Dendritic cell treated with granulocyte-macrophage colony-stimulating factor and Interleukin-4, amounts not matched to agents 40 ng/mL and 50 ng/mL, for 4 days (primary cell): Measurements from ENCODE around the gene IBTK.
"Not testable (repeated sequence)": the region's sequence is repeated elsewhere in the genome, so short reads cannot be mapped to it uniquely, and the experiment has no call there.

Experiments used
- H3K27ac Mint-ChIP-seq: one replicate; pipeline ENCODE4 v1.8.0; 2022; ENCODE audit warnings: mild to moderate bottlenecking, mixed read lengths
- H3K27me3 Mint-ChIP-seq: one replicate; pipeline ENCODE4 v1.8.0; 2022; ENCODE audit warnings: mild to moderate bottlenecking, mixed read lengths
- H3K36me3 Mint-ChIP-seq: one replicate; pipeline ENCODE4 v1.8.0; 2022; ENCODE audit warnings: low read depth, mixed read lengths
- H3K4me1 Mint-ChIP-seq: one replicate; pipeline ENCODE4 v1.8.0; 2022; ENCODE audit warnings: low read depth, mixed read lengths
- H3K4me3 Mint-ChIP-seq: one replicate; pipeline ENCODE4 v1.8.0; 2022; ENCODE audit warnings: mild to moderate bottlenecking, moderate library complexity, mixed read lengths
- H3K9me3 Mint-ChIP-seq: one replicate; pipeline ENCODE4 v1.8.0; 2022; ENCODE audit warnings: mixed read lengths
- intact Hi-C: fragments of 100-400 bp; cut with micrococcal nuclease; formaldehyde crosslinking; loops from one replicate; pipeline ENCODE4 v1.15.0; 2022

IBTK gene

GRCh38 chr6:82144852-82145340 is 102.6 kb downstream of the IBTK start:
- Mint-ChIP-seq H3K36me3 (no peaks in the 10 kb centered on the region), H3K27me3 (no peaks in the 10 kb centered on the region), H3K4me1 (no peaks in the 10 kb centered on the region), H3K27ac (no peak overlapping the region), H3K9me3 (no peaks in the 10 kb centered on the region), H3K4me3 (no peak overlapping the region)
- intact Hi-C loops: no loop called here

- Mint-ChIP-seq H3K27me3 (no peaks in the 10 kb centered on the region), H3K27ac (no peak overlapping the region), H3K36me3 (no peaks in the 10 kb centered on the region), H3K4me3 (no peak overlapping the region), H3K4me1 (no peaks in the 10 kb centered on the region), H3K9me3 (no peaks in the 10 kb centered on the region)
- intact Hi-C loops: no loop called here
Observed at GRCh38 chr6:82144007-82144851, 103.3 kb downstream of the IBTK start.

- intact Hi-C loops: no loop called here
- Mint-ChIP-seq H3K9me3 (no peaks in the 10 kb centered on the region), H3K27ac (no peak overlapping the region), H3K27me3 (no peaks in the 10 kb centered on the region), H3K4me3 (no peak overlapping the region), H3K4me1 (no peaks in the 10 kb centered on the region), H3K36me3 (no peaks in the 10 kb centered on the region)
Observed at GRCh38 chr6:82143041-82143481, 104.5 kb downstream of the IBTK start.

DNA sequence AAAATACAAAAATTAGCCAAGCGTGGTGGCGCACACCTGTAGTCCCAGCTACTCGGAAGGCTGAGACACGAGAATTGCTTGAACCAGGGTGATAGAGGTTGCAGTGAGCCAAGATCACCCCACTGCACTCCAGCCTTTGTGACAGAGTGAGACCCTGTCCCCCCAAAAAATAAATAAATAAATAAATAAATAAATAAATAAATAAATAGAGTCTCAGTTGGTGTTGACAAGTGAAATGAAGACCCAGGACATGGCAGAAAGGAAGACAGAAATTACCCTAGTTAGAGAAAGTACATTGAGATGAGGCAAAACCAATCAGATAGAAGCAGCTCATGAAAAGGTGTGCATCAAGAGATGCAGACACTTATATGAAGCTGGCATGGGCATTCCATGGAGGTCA is 105.0 kb downstream of the IBTK start:
- intact Hi-C loops: no loop called here
- Mint-ChIP-seq H3K9me3 (no peaks in the 10 kb centered on the region), H3K27me3 (no peaks in the 10 kb centered on the region), H3K36me3 (no peaks in the 10 kb centered on the region), H3K4me3 (no peak overlapping the region), H3K27ac (no peak overlapping the region), H3K4me1 (no peaks in the 10 kb centered on the region)

DNA sequence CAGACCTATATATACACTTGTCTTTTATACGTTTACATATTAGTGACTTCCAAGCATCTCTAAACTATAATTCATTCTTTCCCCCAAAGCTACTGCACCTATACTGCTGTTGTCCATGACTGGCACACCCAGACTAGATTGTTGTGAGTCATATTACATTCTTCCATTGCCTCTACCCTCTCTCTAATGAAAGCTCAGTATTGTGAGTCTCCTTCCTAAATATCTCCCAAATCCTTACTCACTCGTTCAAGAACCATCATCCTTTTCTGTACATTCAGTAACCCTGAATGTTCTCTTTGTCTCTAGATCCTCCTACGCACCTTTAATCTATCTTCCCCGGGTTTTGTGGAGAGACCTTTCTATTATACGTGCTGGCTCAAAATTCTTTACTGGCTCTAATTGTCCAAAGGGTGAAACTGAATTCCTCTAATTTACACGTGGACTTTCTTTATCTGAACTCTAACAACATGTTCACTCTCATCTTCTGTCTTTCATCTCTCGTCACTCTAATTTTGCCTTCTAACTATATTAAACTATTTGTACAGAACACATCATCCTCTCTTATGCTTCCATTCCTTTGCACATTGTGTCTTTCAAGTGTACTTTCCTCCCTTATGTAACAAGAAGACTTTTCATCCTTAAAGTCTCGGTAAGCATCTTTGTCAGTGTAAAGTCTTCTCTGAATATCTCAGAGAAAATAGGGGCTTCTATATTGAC is 109.3 kb downstream of the IBTK start:
- no peak overlapping the region for H3K4me3 Mint-ChIP-seq
- no peak overlapping the region for H3K27ac Mint-ChIP-seq
- H3K9me3 Mint-ChIP-seq: no peaks in the 10 kb centered on the region
- intact Hi-C loops: no loop called here
- no peaks in the 10 kb centered on the region for H3K36me3 Mint-ChIP-seq
- peaks cover 2% of the 10 kb centered on the region for H3K27me3 Mint-ChIP-seq
- no peaks in the 10 kb centered on the region for H3K4me1 Mint-ChIP-seq

- no peaks in the 10 kb centered on the region for H3K4me1 Mint-ChIP-seq
- H3K27me3 Mint-ChIP-seq: peaks cover 2% of the 10 kb centered on the region
Observed at GRCh38 chr6:82131441-82131840, 116.1 kb downstream of the IBTK start.

DNA sequence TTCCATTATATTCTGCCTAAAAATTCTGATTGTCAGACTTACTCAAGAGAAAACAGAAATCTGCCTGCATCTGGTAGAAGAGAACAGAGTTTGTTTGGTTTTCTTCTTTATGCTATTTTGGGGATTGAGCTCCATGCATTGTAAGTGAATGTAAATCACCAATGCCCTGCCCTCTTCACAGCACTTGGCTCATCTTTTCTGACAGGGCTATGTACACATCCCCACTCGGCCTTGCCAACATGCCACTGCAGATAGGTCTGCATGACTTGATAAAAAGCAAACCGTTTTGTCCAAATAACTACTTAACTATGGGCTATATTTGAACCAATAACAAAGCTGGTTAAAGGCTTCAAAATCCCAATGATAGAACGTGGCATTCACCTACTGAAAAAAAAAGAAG is 117.7 kb downstream of the IBTK start:
- Mint-ChIP-seq H3K27me3 (peaks cover 2% of the 10 kb centered on the region), H3K36me3 (no peaks in the 10 kb centered on the region), H3K27ac (no peak overlapping the region), H3K4me3 (no peak overlapping the region), H3K4me1 (no peaks in the 10 kb centered on the region), H3K9me3 (no peaks in the 10 kb centered on the region)
- intact Hi-C loops: no loop called here

More at GRCh38 chr6:82131441-82131840, 116.1 kb downstream of the IBTK start:
- no peak overlapping the region for H3K27ac Mint-ChIP-seq
- no peaks in the 10 kb centered on the region for H3K9me3 Mint-ChIP-seq
- intact Hi-C loops: no loop called here
- no peaks in the 10 kb centered on the region for H3K36me3 Mint-ChIP-seq
- H3K4me3 Mint-ChIP-seq: no peak overlapping the region

DNA sequence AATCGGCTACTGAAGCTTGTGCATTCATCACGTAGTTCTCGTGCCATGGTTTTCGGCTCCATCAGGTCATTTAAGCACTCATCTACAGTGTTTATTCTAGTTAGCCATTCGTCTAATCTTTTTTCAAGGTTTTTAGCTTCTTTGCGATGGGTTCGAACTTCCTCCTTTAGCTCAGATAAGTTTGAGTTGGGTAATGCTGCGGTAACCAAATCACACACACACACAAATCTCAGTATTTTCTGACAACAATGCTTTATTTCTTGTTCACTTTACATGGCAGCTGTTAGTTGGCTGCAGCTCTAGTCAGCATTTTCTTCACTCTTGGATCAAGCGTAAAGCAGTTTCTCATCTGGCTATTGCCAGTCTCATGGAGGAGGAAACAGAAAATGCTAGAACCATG is 118.6 kb downstream of the IBTK start:
- H3K4me1 Mint-ChIP-seq, H3K4me3 Mint-ChIP-seq, H3K36me3 Mint-ChIP-seq, H3K27ac Mint-ChIP-seq, H3K27me3 Mint-ChIP-seq, H3K9me3 Mint-ChIP-seq, intact Hi-C loops: not testable (repeated sequence)

DNA sequence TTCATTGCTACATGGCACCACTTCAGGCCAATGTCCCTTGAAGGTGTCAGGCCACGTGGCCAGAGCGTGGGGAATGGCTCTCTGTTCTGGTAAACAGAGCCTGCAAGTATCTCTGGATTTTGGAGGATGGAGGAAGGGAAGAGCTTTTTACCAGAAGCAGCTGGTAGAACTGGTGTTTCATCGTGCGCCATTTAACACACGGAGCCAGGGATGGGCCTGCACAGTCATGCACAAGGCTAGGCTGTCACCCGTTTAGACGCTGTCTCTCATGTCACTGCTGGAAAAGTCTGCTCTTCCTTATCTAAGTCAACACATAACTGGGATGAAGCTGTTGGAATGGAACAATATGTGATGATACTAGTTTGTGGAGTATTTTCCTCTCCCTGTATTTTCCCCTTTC is 123.9 kb downstream of the IBTK start:
- Mint-ChIP-seq H3K9me3 (no peaks in the 10 kb centered on the region), H3K4me3 (no peak overlapping the region), H3K4me1 (peaks cover 12% of the 10 kb centered on the region), H3K36me3 (no peaks in the 10 kb centered on the region), H3K27ac (no peak overlapping the region), H3K27me3 (no peaks in the 10 kb centered on the region)
- intact Hi-C loops: no loop called here
